CD14-positive monocyte (primary cell): ENCODE data around the gene RFFL. TPM values are rescaled to one million over a fixed set of nuclear protein-coding genes. Genes with fewer than 3 reads are reported as not detected.

Source experiments
- DNase-seq, 3 donors: peaks; one replicate each; pipeline ENCODE4 v3.0.0-alpha.2; 2011 to 2022
- H2AFZ ChIP-seq: 2 replicates; pipeline ENCODE4 v1.6.0; 2012; ENCODE audit warnings: mild to moderate bottlenecking, low read depth, low read length, inconsistent platforms; ENCODE audit not compliant: insufficient read depth, poor library complexity, severe bottlenecking
- H3K27ac ChIP-seq, 2 donors: 1 replicate in 1 of 2; 2 replicates in 1 of 2; pipeline ENCODE4 v1.5.1; 2012 to 2013; ENCODE audit warnings: low read length in 2 of 2, control low read depth in 1 of 2, inconsistent platforms in 1 of 2, low read depth in 1 of 2, mild to moderate bottlenecking in 1 of 2
- H3K27me3 ChIP-seq, 2 donors: one replicate each; pipeline versions ENCODE4 v1.6.0 to v1.6.1; 2011 to 2013; ENCODE audit warnings: low read length in 2 of 2; ENCODE audit not compliant: control insufficient read depth in 2 of 2, insufficient read depth in 2 of 2
- H3K36me3 ChIP-seq, 2 donors: replicated peaks in 1 of 2; 1 replicate in 1 of 2; 2 replicates in 1 of 2; pipeline versions ENCODE4 v1.5.1 to v1.6.1; 2012 to 2013; ENCODE audit warnings: low read length in 2 of 2, control low read depth in 1 of 2, inconsistent platforms in 1 of 2, mild to moderate bottlenecking in 1 of 2; ENCODE audit not compliant: insufficient read depth in 2 of 2, control insufficient read depth in 1 of 2
- H3K4me1 ChIP-seq, 2 donors: 1 replicate in 1 of 2; 2 replicates in 1 of 2; pipeline versions ENCODE4 v1.5.1 to v1.6.1; 2012 to 2013; ENCODE audit warnings: low read length in 2 of 2, control low read depth in 1 of 2, inconsistent platforms in 1 of 2, mild to moderate bottlenecking in 1 of 2, moderate library complexity in 1 of 2; ENCODE audit not compliant: insufficient read depth in 2 of 2, control insufficient read depth in 1 of 2
- H3K4me2 ChIP-seq: replicated peaks from 2 replicates; pipeline ENCODE3; 2012; ENCODE audit warnings: low read length, moderate library complexity, mild to moderate bottlenecking; ENCODE audit not compliant: poor library complexity, severe bottlenecking; ENCODE audit errors: extremely low read depth
- H3K4me3 ChIP-seq, 3 experiments: fragments of 200-600 bp in 1 of 3; sonication (generic) in 1 of 3; replicated peaks in 1 of 3; 1 replicate in 2 of 3; 2 replicates in 1 of 3; pipeline ENCODE4 v1.5.1; 2011 to 2013; ENCODE audit warnings: low read length in 3 of 3, mild to moderate bottlenecking in 3 of 3, control low read depth in 2 of 3, low read depth in 2 of 3, inconsistent platforms in 1 of 3, moderate library complexity in 1 of 3
- H3K79me2 ChIP-seq: 2 replicates; pipeline ENCODE4 v1.6.0; 2012; ENCODE audit warnings: mild to moderate bottlenecking, control low read depth, inconsistent platforms, low read length, moderate library complexity; ENCODE audit not compliant: insufficient read depth
- H3K9ac ChIP-seq: 2 replicates; pipeline ENCODE4 v1.6.0; 2017; ENCODE audit warnings: low read length, mild to moderate bottlenecking; ENCODE audit not compliant: insufficient read depth, poor library complexity, severe bottlenecking
- H3K9me3 ChIP-seq, 2 donors: replicated peaks in 1 of 2; 1 replicate in 1 of 2; 2 replicates in 1 of 2; pipeline versions ENCODE4 v1.5.1 to v1.6.1; 2012 to 2013; ENCODE audit warnings: low read length in 2 of 2, control low read depth in 1 of 2; ENCODE audit not compliant: control insufficient read depth in 1 of 2, insufficient read depth in 1 of 2
- H4K20me1 ChIP-seq: 2 replicates; pipeline ENCODE4 v1.6.0; 2012; ENCODE audit warnings: mild to moderate bottlenecking, low read length, control low read depth, moderate library complexity; ENCODE audit not compliant: insufficient read depth
- H3K27ac Mint-ChIP-seq, 7 donors: one replicate each; pipeline ENCODE4 v1.8.0; 2020; ENCODE audit warnings: mild to moderate bottlenecking in 7 of 7, mixed read lengths in 7 of 7, moderate library complexity in 6 of 7, inconsistent platforms in 2 of 7
- H3K27me3 Mint-ChIP-seq, 3 donors: one replicate each; pipeline ENCODE4 v1.8.0; 2021 to 2022; ENCODE audit warnings: low read depth in 3 of 3, mild to moderate bottlenecking in 3 of 3, mixed read lengths in 3 of 3, moderate library complexity in 3 of 3, inconsistent platforms in 1 of 3
- H3K36me3 Mint-ChIP-seq, 2 donors: one replicate each; pipeline ENCODE4 v1.8.0; 2020; ENCODE audit warnings: mixed read lengths in 2 of 2, inconsistent platforms in 1 of 2, mild to moderate bottlenecking in 1 of 2
- H3K4me1 Mint-ChIP-seq: one replicate; pipeline ENCODE4 v1.8.0; 2020; ENCODE audit warnings: mild to moderate bottlenecking, mixed read lengths
- H3K4me3 Mint-ChIP-seq, 2 donors: one replicate each; pipeline ENCODE4 v1.8.0; 2020; ENCODE audit warnings: mild to moderate bottlenecking in 2 of 2, mixed read lengths in 2 of 2, moderate library complexity in 1 of 2
- H3K9me3 Mint-ChIP-seq, 7 donors: one replicate each; pipeline ENCODE4 v1.8.0; 2020 to 2022; ENCODE audit warnings: mixed read lengths in 7 of 7, mild to moderate bottlenecking in 6 of 7, moderate library complexity in 6 of 7, inconsistent platforms in 2 of 7
- CTCF ChIP-seq: fragments of 200-600 bp; IDR thresholded peaks from one replicate; pipeline ENCODE4 v1.8.0; 2022; ENCODE audit warnings: antibody characterized with exemption, mild to moderate bottlenecking
- WGBS: methylation state at CpG from one replicate; pipeline ENCODE4 v1.1.5; 2013; ENCODE audit warnings: missing lambda C conversion rate; ENCODE audit not compliant: insufficient coverage; 5-methylcytosine and 5-hydroxymethylcytosine counted together
- intact Hi-C, 2 donors: fragments of 100-400 bp; cut with micrococcal nuclease; formaldehyde crosslinking; loops; one replicate each; pipeline versions ENCODE4 v1.15.0 to v1.15.1; 2023
- polyA plus RNA-seq, 3 donors: library from polyadenylated mRNA; depleted of rRNA in 1 of 3; unstranded in 2 of 3; stranded (reverse) in 1 of 3; fragments of 300-500 nt in 2 of 3; fragments of >200 nt in 1 of 3; fragmentation: Illumina TruSeq in 2 of 3; gene quantifications; 1 replicate in 2 of 3; 2 replicates in 1 of 3; pipeline ENCODE4 v1.2.3, GENCODE V29; 2012 to 2021

The RFFL gene
- polyA plus RNA-seq, 3 donors: 16.1 to 25.1 (median 24.7) TPM

- H2AFZ ChIP-seq: no peak overlapping the region
- peaks cover 0 to 7% of the 10 kb centered on the region in 2 donors for H3K36me3 ChIP-seq
- no peak for DNase-seq
- H3K27me3 Mint-ChIP-seq: no peaks in the 10 kb centered on the region
- no peak overlapping the region for H3K4me3 ChIP-seq
- peaks cover 25% of the 10 kb centered on the region for H3K4me1 Mint-ChIP-seq
- H3K27ac ChIP-seq: no peak overlapping the region
- H3K4me1 ChIP-seq: peaks cover 18 to 22% of the 10 kb centered on the region in 2 donors
- H3K9me3 ChIP-seq: no peaks in the 10 kb centered on the region
- no peak for TF ChIP-seq CTCF
- no peak overlapping the region for H3K9ac ChIP-seq
- H3K9me3 Mint-ChIP-seq: peaks cover 0 to 2% (median 0%) of the 10 kb centered on the region in 7 donors
- H4K20me1 ChIP-seq: peaks cover 4% of the 10 kb centered on the region
- WGBS: 100% methylated on average over 1 of the region's 8 CpGs
- H3K79me2 ChIP-seq: peaks cover 70% of the 10 kb centered on the region
- intact Hi-C loops: no loop called here
- no peak overlapping the region for H3K4me2 ChIP-seq
- peaks cover 22 to 37% of the 10 kb centered on the region in 2 donors for H3K36me3 Mint-ChIP-seq
- no peaks in the 10 kb centered on the region for H3K27me3 ChIP-seq
- no peak overlapping the region for H3K4me3 Mint-ChIP-seq
- H3K27ac Mint-ChIP-seq: no peak overlapping the region
These were observed 19.3 kb downstream of the RFFL start for GRCh38 chr17:35044181-35044580.

GRCh38 chr17:35041390-35041789, 22.1 kb downstream of the RFFL start:
- Histone ChIP-seq H3K4me2 (no peak overlapping the region), H3K4me1 (peaks cover 11 to 14% of the 10 kb centered on the region in 2 donors), H3K27me3 (no peaks in the 10 kb centered on the region), H4K20me1 (peaks cover 12% of the 10 kb centered on the region), H2AFZ (no peak overlapping the region), H3K36me3 (peaks cover 0 to 7% of the 10 kb centered on the region in 2 donors), H3K9me3 (no peaks in the 10 kb centered on the region), H3K79me2 (peaks cover 47% of the 10 kb centered on the region), H3K27ac (no peak overlapping the region), H3K4me3 (no peak overlapping the region), H3K9ac (no peak overlapping the region)
- WGBS: 100% methylated on average over 4 of the region's 7 CpGs
- Mint-ChIP-seq H3K27ac (no peak overlapping the region), H3K27me3 (no peaks in the 10 kb centered on the region), H3K4me3 (no peak overlapping the region), H3K36me3 (peaks cover 16 to 32% of the 10 kb centered on the region in 2 donors), H3K4me1 (peaks cover 15% of the 10 kb centered on the region), H3K9me3 (peaks cover 0 to 2% (median 0%) of the 10 kb centered on the region in 7 donors)
- no peak for TF ChIP-seq CTCF
- DNase-seq: no peak
- intact Hi-C loops: no loop called here
